ENCODE results near the gene CNTD1. TPM values are rescaled to one million over a fixed set of nuclear protein-coding genes. Genes with fewer than 3 reads are reported as not detected.

The CNTD1 gene
- total RNA-seq, 2 experiments from 2014 or later: not detected

- peaks cover 3% of the 10 kb centered on the region for H3K36me3 Mint-ChIP-seq (ENCODE audit: low read depth)
- no peak overlapping the region for H3K27ac Mint-ChIP-seq
- ChIA-PET POLR2A (no interaction called here), CTCF (no interaction called here)
- no peaks in the 10 kb centered on the region for H3K9me3 Mint-ChIP-seq
- peaks cover 27% of the 10 kb centered on the region for H3K4me1 Mint-ChIP-seq
- peaks cover 6% of the 10 kb centered on the region for H3K27me3 Mint-ChIP-seq
- H3K4me3 Mint-ChIP-seq: no peak overlapping the region
- DNase-seq: no peak
These were observed 28.8 kb downstream of the CNTD1 start for GRCh38 chr17:42827472-42827871.

GRCh38 chr17:42830971-42831370 is 32.3 kb downstream of the CNTD1 start:
- peaks cover 6% of the 10 kb centered on the region for H3K27me3 Mint-ChIP-seq
- no peak for DNase-seq
- CTCF ChIA-PET: interaction anchor here (1.7 to 5.0 kb wide), 2 partner anchors 12 kb away, joined by 5 to 23 read pairs; no protein-coding TSS in a partner anchor
- no peak overlapping the region for H3K4me3 Mint-ChIP-seq
- H3K27ac Mint-ChIP-seq: no peak overlapping the region
- peaks cover 19% of the 10 kb centered on the region for H3K36me3 Mint-ChIP-seq (ENCODE audit: low read depth)
- H3K4me1 Mint-ChIP-seq: peaks cover 24% of the 10 kb centered on the region
- no peaks in the 10 kb centered on the region for H3K9me3 Mint-ChIP-seq
- POLR2A ChIA-PET: interaction anchor here (0.6 to 0.7 kb wide), 2 partner anchors 60 to 223 kb away, joined by 3 read pairs; no protein-coding TSS in a partner anchor

GRCh38 chr17:42832213-42832933 is 33.7 kb downstream of the CNTD1 start:
- Mint-ChIP-seq H3K4me1 (peaks cover 24% of the 10 kb centered on the region), H3K4me3 (peak overlapping the region; percentile 94), H3K9me3 (no peaks in the 10 kb centered on the region), H3K36me3 (ENCODE audit: low read depth) (peaks cover 23% of the 10 kb centered on the region), H3K27me3 (peaks cover 6% of the 10 kb centered on the region), H3K27ac (peak overlapping the region; percentile 99)
- DNase-seq: no peak
- ChIA-PET CTCF (interaction anchor here (1.7 to 5.0 kb wide), 2 partner anchors 11 to 14 kb away, joined by 5 to 23 read pairs; no protein-coding TSS in a partner anchor), POLR2A (no interaction called here)

- peaks cover 29% of the 10 kb centered on the region for H3K36me3 Mint-ChIP-seq (ENCODE audit: low read depth)
- peak within 1 kb of the TSS; percentile 94 for H3K4me3 Mint-ChIP-seq
- DNase-seq: peak; percentile 92
- peak within 1 kb of the TSS; percentile 99 for H3K27ac Mint-ChIP-seq
- peaks cover 2% of the 10 kb centered on the region for H3K27me3 Mint-ChIP-seq
- peaks cover 24% of the 10 kb centered on the region for H3K4me1 Mint-ChIP-seq
- ChIA-PET CTCF (interaction anchor here (0.6 to 5.0 kb wide), 4 partner anchors 9 to 120 kb away, joined by 3 to 29 read pairs (median 13); partner anchors contain the start of gene BECN1), POLR2A (interaction anchor here (1.1 kb wide), 1 partner anchor 11 kb away, joined by 3 read pairs; the partner anchor contains the start of gene AOC2)
- no peaks in the 10 kb centered on the region for H3K9me3 Mint-ChIP-seq
These were observed 34.5 kb downstream of the CNTD1 start, which contains the start of gene PSME3 for GRCh38 chr17:42832934-42833766. Gene PSME3 (plus strand): TSS chr17:42833397. CDS start chr17:42833632, 235 bp downstream.

- H3K27me3 Mint-ChIP-seq: no peaks in the 10 kb centered on the region
- ChIA-PET CTCF (interaction anchor here (0.5 to 5.0 kb wide), 5 partner anchors 9 to 144 kb away, joined by 3 to 29 read pairs (median 3); partner anchors contain the start of gene BECN1), POLR2A (interaction anchor here (1.1 kb wide), 1 partner anchor 11 kb away, joined by 3 read pairs; the partner anchor contains the start of gene AOC2)
- DNase-seq: peak; percentile 10
- H3K4me1 Mint-ChIP-seq: peaks cover 24% of the 10 kb centered on the region
- H3K4me3 Mint-ChIP-seq: peak overlapping the region; percentile 94
- H3K9me3 Mint-ChIP-seq: no peaks in the 10 kb centered on the region
- H3K36me3 Mint-ChIP-seq (ENCODE audit: low read depth): peaks cover 35% of the 10 kb centered on the region
- peak overlapping the region; percentile 99 for H3K27ac Mint-ChIP-seq
These were observed 35.2 kb downstream of the CNTD1 start for GRCh38 chr17:42833767-42834422.

GRCh38 chr17:42835732-42836131 is 37.1 kb downstream of the CNTD1 start:
- no peak overlapping the region for H3K27ac Mint-ChIP-seq
- H3K27me3 Mint-ChIP-seq: no peaks in the 10 kb centered on the region
- DNase-seq: no peak
- H3K36me3 Mint-ChIP-seq (ENCODE audit: low read depth): peaks cover 42% of the 10 kb centered on the region
- peaks cover 24% of the 10 kb centered on the region for H3K4me1 Mint-ChIP-seq
- no peaks in the 10 kb centered on the region for H3K9me3 Mint-ChIP-seq
- CTCF ChIA-PET: interaction anchor here (0.8 to 3.0 kb wide), 2 partner anchors 12 to 14 kb away, joined by 3 to 29 read pairs; partner anchors contain the start of gene BECN1
- POLR2A ChIA-PET: no interaction called here
- no peak overlapping the region for H3K4me3 Mint-ChIP-seq

GRCh38 chr17:42841975-42842685 is 43.5 kb downstream of the CNTD1 start:
- Mint-ChIP-seq H3K27ac (no peak overlapping the region), H3K4me1 (peaks cover 8% of the 10 kb centered on the region), H3K27me3 (no peaks in the 10 kb centered on the region), H3K9me3 (no peaks in the 10 kb centered on the region), H3K4me3 (no peak overlapping the region), H3K36me3 (ENCODE audit: low read depth) (peaks cover 45% of the 10 kb centered on the region)
- ChIA-PET POLR2A (no interaction called here), CTCF (interaction anchor here (1.1 kb wide), 1 partner anchor 17 kb away, joined by 4 read pairs; no protein-coding TSS in a partner anchor)
- DNase-seq: no peak

GRCh38 chr17:42843358-42843934 is 44.8 kb downstream of the CNTD1 start:
- no peaks in the 10 kb centered on the region for H3K27me3 Mint-ChIP-seq
- ChIA-PET CTCF (interaction anchor here (0.6 to 2.0 kb wide), 5 partner anchors 10 to 154 kb away, joined by 3 to 6 read pairs (median 5); partner anchors contain the start of genes BECN1, PSME3 and RPL27), POLR2A (interaction anchor here (0.6 kb wide), 1 partner anchor 126 kb away, joined by 6 read pairs; no protein-coding TSS in a partner anchor)
- no peak overlapping the region for H3K4me3 Mint-ChIP-seq
- peaks cover 36% of the 10 kb centered on the region for H3K36me3 Mint-ChIP-seq (ENCODE audit: low read depth)
- H3K9me3 Mint-ChIP-seq: no peaks in the 10 kb centered on the region
- no peak overlapping the region for H3K27ac Mint-ChIP-seq
- H3K4me1 Mint-ChIP-seq: peaks cover 8% of the 10 kb centered on the region
- DNase-seq: peak; percentile 29

GRCh38 chr17:42844271-42844670 is 45.6 kb downstream of the CNTD1 start, which contains the start of gene AOC2:
Gene AOC2 (plus strand): TSS chr17:42844580. CDS start chr17:42844627, 47 bp downstream.
- H3K36me3 Mint-ChIP-seq (ENCODE audit: low read depth): peaks cover 29% of the 10 kb centered on the region
- POLR2A ChIA-PET: interaction anchor here (1.4 kb wide), 1 partner anchor 11 kb away, joined by 3 read pairs; the partner anchor contains the start of gene PSME3
- H3K27me3 Mint-ChIP-seq: no peaks in the 10 kb centered on the region
- peaks cover 8% of the 10 kb centered on the region for H3K4me1 Mint-ChIP-seq
- no peak within 1 kb of the TSS for H3K27ac Mint-ChIP-seq
- CTCF ChIA-PET: interaction anchor here (1.8 to 2.0 kb wide), 2 partner anchors 21 to 154 kb away, joined by 5 to 6 read pairs; partner anchors contain the start of genes BECN1 and RPL27
- DNase-seq: no peak
- no peak within 1 kb of the TSS for H3K4me3 Mint-ChIP-seq
- no peaks in the 10 kb centered on the region for H3K9me3 Mint-ChIP-seq

GRCh38 chr17:42844761-42845555 is 46.3 kb downstream of the CNTD1 start:
- Mint-ChIP-seq H3K27ac (no peak overlapping the region), H3K4me3 (no peak overlapping the region), H3K27me3 (no peaks in the 10 kb centered on the region), H3K9me3 (no peaks in the 10 kb centered on the region), H3K4me1 (peaks cover 8% of the 10 kb centered on the region), H3K36me3 (ENCODE audit: low read depth) (peaks cover 25% of the 10 kb centered on the region)
- ChIA-PET POLR2A (interaction anchor here (0.6 to 1.4 kb wide), 2 partner anchors 11 to 72 kb away, joined by 3 read pairs; partner anchors contain the start of gene PSME3), CTCF (interaction anchor here (0.6 to 3.7 kb wide), 5 partner anchors 10 to 1064 kb away, joined by 3 to 14 read pairs (median 4); partner anchors contain the start of genes BECN1 and RPL27)
- no peak for DNase-seq

All from activated CD4-positive, alpha-beta T cell treated with anti-CD3 and anti-CD28 coated beads, Interleukin-2, amount 10 ng/mL, durations not matched to agents 7 days and 5 days (primary cell).